Activated naive CD4-positive, alpha-beta T cell treated with anti-CD3 and anti-CD28 coated beads for 36 hours (primary cell): ENCODE data around the gene LIME1. TPM values are rescaled to one million over a fixed set of nuclear protein-coding genes. Genes with fewer than 3 reads are reported as not detected.
A peak's percentile ranks its signal among the peaks of the same experiment; 100 is the strongest.

ENCODE experiments used
- CTCF ChIA-PET: fragments of 350-600 bp; sonication (Branson Sonifier 250); formaldehyde crosslinking; loops from one replicate; lab custom pipeline; 2021; ENCODE audit warnings: antibody characterized with exemption; lab: Charles Lee
- DNase-seq: peaks from one replicate; pipeline ENCODE4 v3.0.0-alpha.2; 2020
- H3K27ac Mint-ChIP-seq: one replicate; pipeline ENCODE4 v1.8.0; 2021; ENCODE audit warnings: mild to moderate bottlenecking, mixed read lengths
- H3K27me3 Mint-ChIP-seq: one replicate; pipeline ENCODE4 v1.8.0; 2021; ENCODE audit warnings: low read depth, mixed read lengths
- H3K36me3 Mint-ChIP-seq: one replicate; pipeline ENCODE4 v1.8.0; 2021; ENCODE audit warnings: low read depth, mixed read lengths
- H3K4me1 Mint-ChIP-seq: one replicate; pipeline ENCODE4 v1.8.0; 2021; ENCODE audit warnings: low read depth, mixed read lengths
- H3K4me3 Mint-ChIP-seq: one replicate; pipeline ENCODE4 v1.8.0; 2021; ENCODE audit warnings: mild to moderate bottlenecking, moderate library complexity, mixed read lengths
- H3K9me3 Mint-ChIP-seq: one replicate; pipeline ENCODE4 v1.8.0; 2021; ENCODE audit warnings: mixed read lengths
- intact Hi-C: fragments of 100-400 bp; cut with micrococcal nuclease; formaldehyde crosslinking; loops from one replicate; pipeline ENCODE4 v1.15.1; 2023
- total RNA-seq, 2 experiments: library from RNA; stranded (reverse); gene quantifications; one replicate each; pipeline ENCODE4 v1.2.3, GENCODE V29; 2021

The LIME1 gene
- total RNA-seq, 2 experiments from 2014 or later = 3.1 to 4.1 TPM

DNA sequence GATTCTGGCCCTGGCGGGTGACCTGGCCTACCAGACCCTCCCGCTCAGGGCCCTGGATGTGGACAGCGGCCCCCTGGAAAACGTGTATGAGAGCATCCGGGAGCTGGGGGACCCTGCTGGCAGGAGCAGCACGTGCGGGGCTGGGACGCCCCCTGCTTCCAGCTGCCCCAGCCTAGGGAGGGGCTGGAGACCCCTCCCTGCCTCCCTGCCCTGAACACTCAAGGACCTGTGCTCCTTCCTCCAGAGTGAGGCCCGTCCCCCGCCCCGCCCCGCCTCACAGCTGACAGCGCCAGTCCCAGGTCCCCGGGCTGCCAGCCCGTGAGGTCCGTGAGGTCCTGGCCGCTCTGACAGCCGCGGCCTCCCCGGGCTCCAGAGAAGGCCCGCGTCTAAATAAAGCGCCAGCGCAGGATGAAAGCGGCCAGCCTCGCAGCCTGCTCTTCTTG is 2.2 kb downstream of the LIME1 start:
- H3K27ac Mint-ChIP-seq = no peak overlapping the region
- intact Hi-C loops = loop anchor here (5.0 kb wide), 2 partner anchors 111 to 339 kb away; partner anchors contain the start of genes GMEB2 and RGS19
- H3K9me3 Mint-ChIP-seq = no peaks in the 10 kb centered on the region
- H3K4me3 Mint-ChIP-seq = peak overlapping the region; percentile 21
- DNase-seq = peak; percentile 34
- peaks cover 24% of the 10 kb centered on the region for H3K4me1 Mint-ChIP-seq
- CTCF ChIA-PET = no interaction called here
- H3K27me3 Mint-ChIP-seq = no peaks in the 10 kb centered on the region
- H3K36me3 Mint-ChIP-seq = peaks cover 10% of the 10 kb centered on the region

DNA sequence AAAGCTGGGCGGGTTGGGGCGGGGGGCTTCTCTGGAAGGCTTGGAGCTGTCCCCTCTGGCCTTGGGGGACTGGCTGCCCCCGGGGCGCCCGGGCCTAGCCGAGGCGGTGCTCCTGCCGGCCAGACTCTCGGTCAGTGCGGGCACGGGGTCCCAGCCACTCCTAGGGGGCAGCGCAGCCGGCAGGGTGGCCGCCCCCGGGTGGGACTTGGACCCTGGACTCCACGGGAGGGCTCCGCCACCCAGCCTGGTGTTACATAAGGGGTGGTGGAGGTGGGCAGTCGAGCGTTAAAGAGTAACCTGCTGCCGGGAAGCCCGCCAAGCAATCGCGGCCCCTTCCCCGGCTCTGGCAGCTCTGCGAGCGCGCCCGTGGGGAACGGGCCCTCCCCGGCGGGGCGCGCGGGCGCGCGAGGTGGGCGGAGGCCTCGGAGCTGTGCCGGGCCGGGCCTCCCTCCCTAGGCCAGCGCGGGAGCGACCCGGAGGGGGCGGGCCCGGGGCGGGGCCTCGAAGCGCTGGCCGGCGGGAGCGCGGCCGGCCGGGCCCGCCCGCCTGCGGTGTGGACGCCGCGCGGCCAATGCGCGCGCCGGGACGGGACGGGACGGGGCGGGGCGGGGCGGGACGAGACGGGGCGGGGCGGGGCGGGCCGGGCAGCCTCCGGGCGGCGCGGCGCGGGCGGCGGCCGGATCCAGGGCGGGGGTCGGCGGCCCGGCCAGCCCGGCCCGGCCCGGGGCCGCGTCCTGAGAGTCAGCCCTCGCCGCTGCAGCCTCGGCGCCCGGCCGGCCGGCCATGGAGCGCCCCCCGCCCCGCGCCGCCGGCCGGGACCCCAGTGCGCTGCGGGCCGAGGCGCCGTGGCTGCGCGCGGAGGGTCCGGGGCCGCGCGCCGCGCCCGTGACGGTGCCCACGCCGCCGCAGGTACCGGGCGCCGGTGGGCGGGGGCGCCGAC is 2.9 kb downstream of the LIME1 start, which contains the start of gene SLC2A4RG:
SLC2A4RG (plus strand) TSS at position 647 of the 940 bp plus-strand sequence; CDS start at position 784, 137 bp downstream.
- Mint-ChIP-seq H3K27me3 (no peaks in the 10 kb centered on the region), H3K9me3 (no peaks in the 10 kb centered on the region), H3K4me3 (peak within 1 kb of the TSS; percentile 50), H3K27ac (no peak within 1 kb of the TSS), H3K36me3 (peaks cover 7% of the 10 kb centered on the region), H3K4me1 (peaks cover 22% of the 10 kb centered on the region)
- CTCF ChIA-PET = no interaction called here
- peak; percentile 58 for DNase-seq
- intact Hi-C loops = loop anchor here (5.0 kb wide), 2 partner anchors 112 to 338 kb away; partner anchors contain the start of genes GMEB2 and RGS19

DNA sequence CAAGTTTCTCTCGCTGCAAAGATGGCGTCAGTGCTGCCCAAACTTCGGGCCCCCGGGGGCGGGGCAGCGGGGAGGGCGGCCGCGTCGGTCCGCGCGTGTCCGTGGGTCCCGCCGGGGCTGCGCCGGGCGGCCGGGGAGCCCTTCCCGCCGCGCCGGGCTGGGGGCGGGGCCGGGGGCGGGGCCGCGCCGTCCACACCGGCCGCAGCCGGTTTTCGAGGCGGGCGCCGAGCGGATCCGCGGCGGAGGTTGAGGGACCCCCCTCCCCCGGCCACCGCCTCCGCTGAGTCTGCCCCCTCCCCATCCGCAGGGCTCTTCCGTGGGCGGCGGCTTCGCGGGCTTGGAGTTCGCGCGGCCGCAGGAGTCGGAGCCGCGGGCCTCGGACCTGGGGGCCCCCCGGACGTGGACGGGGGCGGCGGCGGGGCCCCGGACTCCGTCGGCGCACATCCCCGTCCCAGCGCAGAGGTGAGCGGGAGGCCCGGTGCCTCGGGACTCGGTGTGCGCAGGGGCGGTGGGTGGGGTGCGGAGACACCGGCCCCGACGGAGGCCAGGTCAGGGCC is 3.7 kb downstream of the LIME1 start:
- Mint-ChIP-seq H3K4me1 (peaks cover 22% of the 10 kb centered on the region), H3K27ac (no peak overlapping the region), H3K27me3 (no peaks in the 10 kb centered on the region), H3K4me3 (peak overlapping the region; percentile 50), H3K9me3 (no peaks in the 10 kb centered on the region), H3K36me3 (peaks cover 7% of the 10 kb centered on the region)
- peak; percentile 40 for DNase-seq
- CTCF ChIA-PET = interaction anchor here (0.9 to 1.6 kb wide), 3 partner anchors 10 to 89 kb away, joined by 3 to 5 read pairs (median 3); partner anchors contain the start of genes ARFRP1 and ZGPAT
- intact Hi-C loops = no loop called here

DNA sequence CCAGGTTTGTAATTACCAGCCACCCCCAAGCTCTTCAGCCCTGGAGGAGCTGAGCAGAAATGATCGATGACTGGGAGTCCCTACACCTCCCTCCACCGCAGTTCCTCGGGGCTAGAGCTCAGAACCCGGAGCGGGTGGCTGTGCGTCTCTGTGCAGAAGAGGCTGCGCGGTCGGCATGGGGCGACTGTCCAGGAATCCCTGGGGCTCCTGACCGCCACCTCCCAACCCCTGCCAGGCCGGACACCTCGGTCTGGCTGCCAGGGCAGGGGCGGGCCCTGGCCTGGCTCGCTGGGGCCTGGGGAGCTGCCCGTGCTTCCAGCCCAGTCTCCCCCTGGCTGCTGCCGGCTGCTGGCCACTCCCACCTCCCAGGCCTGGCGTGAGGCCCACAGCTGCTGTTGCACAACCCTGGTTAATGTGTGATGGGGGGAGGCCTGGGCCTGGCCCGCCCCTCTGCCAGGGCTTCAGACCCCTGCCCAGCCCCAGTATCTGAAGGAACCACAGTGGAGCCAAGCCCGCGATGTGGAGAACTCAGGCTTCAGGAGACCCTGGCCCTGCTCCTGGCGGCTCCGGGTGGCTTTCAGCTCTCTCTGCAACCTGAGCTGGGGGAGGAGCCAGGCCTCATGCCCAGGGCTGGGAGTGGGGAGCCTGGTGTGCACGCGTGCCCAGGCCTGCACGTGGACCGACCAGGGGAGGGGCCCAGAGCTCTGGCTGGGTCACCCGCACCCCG is 4.3 kb downstream of the LIME1 start:
- H3K9me3 Mint-ChIP-seq = no peaks in the 10 kb centered on the region

DNA sequence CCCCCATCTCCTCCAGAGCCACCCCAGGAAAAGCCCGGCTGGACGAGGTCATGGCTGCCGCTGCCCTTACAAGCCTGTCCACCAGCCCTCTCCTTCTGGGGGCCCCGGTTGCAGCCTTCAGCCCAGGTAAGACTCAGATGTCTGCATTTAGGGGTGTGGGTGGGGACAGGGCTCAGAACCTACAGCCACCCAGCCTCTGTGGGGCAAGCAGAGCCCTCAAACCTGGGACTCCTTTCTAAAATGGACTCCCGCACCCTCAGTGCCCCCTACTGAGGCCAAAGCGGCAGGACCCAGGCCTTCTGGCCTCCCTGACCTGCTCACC is 4.9 kb downstream of the LIME1 start:
- Mint-ChIP-seq H3K9me3 (no peaks in the 10 kb centered on the region), H3K36me3 (no peaks in the 10 kb centered on the region), H3K27ac (no peak overlapping the region), H3K4me3 (peak overlapping the region; percentile 45), H3K27me3 (no peaks in the 10 kb centered on the region), H3K4me1 (peaks cover 15% of the 10 kb centered on the region)
- CTCF ChIA-PET = interaction anchor here (0.9 to 1.6 kb wide), 4 partner anchors 9 to 88 kb away, joined by 3 to 5 read pairs (median 4); partner anchors contain the start of genes ARFRP1 and ZGPAT
- intact Hi-C loops = no loop called here
- DNase-seq = no peak

More for the DNA sequence above, 4.3 kb downstream of the LIME1 start:
- CTCF ChIA-PET = interaction anchor here (0.9 to 1.6 kb wide), 4 partner anchors 10 to 88 kb away, joined by 3 to 5 read pairs (median 4); partner anchors contain the start of genes ARFRP1 and ZGPAT
- H3K4me3 Mint-ChIP-seq = peak overlapping the region; percentile 50
- H3K27ac Mint-ChIP-seq = no peak overlapping the region
- H3K4me1 Mint-ChIP-seq = peaks cover 20% of the 10 kb centered on the region
- DNase-seq = peak; percentile 31
- peaks cover 4% of the 10 kb centered on the region for H3K36me3 Mint-ChIP-seq
- intact Hi-C loops = no loop called here
- no peaks in the 10 kb centered on the region for H3K27me3 Mint-ChIP-seq

DNA sequence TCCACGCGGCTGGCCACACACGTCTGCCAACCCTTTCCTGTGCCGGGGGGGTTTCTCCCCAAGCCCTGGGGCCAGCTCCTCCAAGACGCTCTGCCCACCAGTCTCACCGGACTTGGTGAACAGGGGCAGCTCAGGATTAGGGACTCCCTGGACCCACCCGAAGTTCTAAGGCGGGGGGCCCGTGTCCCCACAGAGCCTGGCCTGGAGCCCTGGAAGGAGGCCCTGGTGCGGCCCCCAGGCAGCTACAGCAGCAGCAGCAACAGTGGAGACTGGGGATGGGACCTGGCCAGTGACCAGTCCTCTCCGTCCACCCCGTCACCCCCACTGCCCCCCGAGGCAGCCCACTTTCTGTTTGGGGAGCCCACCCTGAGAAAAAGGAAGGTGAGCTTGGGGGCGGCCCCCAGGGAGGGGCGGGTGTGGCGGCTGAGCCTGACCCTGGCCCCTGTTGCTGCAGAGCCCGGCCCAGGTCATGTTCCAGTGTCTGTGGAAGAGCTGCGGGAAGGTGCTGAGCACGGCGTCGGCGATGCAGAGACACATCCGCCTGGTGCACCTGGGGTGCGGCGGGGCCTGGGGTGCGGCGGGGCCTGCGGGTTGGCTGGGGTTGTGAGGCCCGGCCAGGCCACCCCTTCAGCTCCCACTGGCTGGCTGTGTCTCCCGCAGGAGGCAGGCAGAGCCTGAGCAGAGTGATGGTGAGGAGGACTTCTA is 5.4 kb downstream of the LIME1 start:
- no peaks in the 10 kb centered on the region for H3K9me3 Mint-ChIP-seq
- intact Hi-C loops = no loop called here

DNA sequence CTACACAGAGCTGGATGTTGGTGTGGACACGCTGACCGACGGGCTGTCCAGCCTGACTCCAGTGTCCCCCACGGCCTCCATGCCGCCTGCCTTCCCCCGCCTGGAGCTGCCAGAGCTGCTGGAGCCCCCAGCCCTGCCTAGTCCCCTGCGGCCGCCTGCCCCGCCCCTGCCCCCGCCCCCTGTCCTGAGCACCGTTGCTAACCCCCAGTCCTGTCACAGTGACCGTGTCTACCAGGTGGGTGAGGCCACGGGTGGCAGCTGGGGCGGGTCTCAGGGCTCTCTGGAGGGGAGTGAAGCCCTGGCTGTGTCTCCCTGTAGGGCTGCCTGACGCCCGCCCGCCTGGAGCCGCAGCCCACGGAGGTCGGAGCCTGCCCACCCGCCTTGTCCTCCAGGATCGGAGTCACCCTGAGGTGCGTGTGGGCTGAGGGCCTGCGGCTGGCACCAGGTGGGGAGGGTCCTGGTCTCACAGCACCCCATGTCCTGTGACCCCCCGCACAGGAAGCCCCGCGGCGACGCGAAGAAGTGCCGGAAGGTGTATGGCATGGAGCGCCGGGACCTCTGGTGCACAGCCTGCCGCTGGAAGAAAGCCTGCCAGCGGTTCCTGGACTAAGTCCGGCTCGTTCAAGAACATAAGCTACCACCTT is 6.0 kb downstream of the LIME1 start:
- Mint-ChIP-seq H3K4me1 (peaks cover 4% of the 10 kb centered on the region), H3K27ac (no peak overlapping the region), H3K9me3 (no peaks in the 10 kb centered on the region), H3K4me3 (no peak overlapping the region), H3K36me3 (no peaks in the 10 kb centered on the region), H3K27me3 (no peaks in the 10 kb centered on the region)
- CTCF ChIA-PET = interaction anchor here (0.9 kb wide), 1 partner anchor 36 kb away, joined by 3 read pairs; no protein-coding TSS in a partner anchor
- DNase-seq = no peak
- intact Hi-C loops = no loop called here

More for the DNA sequence above, 5.4 kb downstream of the LIME1 start:
- no peak for DNase-seq
- no peaks in the 10 kb centered on the region for H3K36me3 Mint-ChIP-seq
- CTCF ChIA-PET = interaction anchor here (0.9 to 1.6 kb wide), 3 partner anchors 35 to 87 kb away, joined by 3 to 4 read pairs (median 3); no protein-coding TSS in a partner anchor
- H3K27ac Mint-ChIP-seq = no peak overlapping the region
- peaks cover 10% of the 10 kb centered on the region for H3K4me1 Mint-ChIP-seq
- no peak overlapping the region for H3K4me3 Mint-ChIP-seq
- H3K27me3 Mint-ChIP-seq = no peaks in the 10 kb centered on the region

DNA sequence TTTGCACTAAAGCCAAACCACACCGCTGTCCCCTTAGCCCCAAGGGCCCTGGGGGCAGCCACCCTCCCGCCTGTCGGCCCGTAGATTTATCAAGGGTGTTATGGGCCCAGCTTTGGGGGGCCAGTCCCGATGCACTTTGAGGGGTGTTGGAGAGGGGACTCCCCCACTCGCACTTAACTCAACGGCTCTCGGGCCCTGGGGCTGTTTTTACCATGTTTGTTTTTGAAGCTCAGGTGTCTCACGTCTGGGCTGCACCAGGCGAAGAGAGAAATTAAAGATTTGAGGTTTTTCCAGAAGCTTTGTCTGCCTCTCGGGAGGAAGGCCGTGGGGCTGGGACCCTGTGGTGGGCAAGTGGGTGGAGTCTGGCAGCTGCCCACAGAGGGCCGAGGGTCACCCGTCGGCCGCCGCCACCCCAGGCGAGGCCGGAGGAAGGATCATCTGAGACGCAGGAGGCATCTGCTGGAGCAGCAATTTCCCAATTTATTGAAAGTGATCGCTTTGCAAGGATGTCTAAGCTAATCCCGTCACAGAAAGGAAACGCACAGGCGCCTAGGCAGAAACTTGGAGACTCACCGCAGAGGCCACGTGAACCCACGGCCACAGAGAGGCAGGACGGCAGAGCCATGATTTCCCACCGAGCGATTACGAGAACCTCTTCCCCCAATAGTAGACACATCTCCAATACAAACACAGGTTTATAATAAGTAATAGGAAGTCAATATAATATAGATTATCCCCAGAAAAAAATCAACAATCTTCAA is 6.9 kb downstream of the LIME1 start:
- CTCF ChIA-PET = no interaction called here
- Mint-ChIP-seq H3K27ac (no peak overlapping the region), H3K9me3 (no peaks in the 10 kb centered on the region), H3K27me3 (no peaks in the 10 kb centered on the region), H3K36me3 (no peaks in the 10 kb centered on the region), H3K4me3 (no peak overlapping the region), H3K4me1 (peaks cover 1% of the 10 kb centered on the region)
- DNase-seq = no peak
- intact Hi-C loops = no loop called here

DNA sequence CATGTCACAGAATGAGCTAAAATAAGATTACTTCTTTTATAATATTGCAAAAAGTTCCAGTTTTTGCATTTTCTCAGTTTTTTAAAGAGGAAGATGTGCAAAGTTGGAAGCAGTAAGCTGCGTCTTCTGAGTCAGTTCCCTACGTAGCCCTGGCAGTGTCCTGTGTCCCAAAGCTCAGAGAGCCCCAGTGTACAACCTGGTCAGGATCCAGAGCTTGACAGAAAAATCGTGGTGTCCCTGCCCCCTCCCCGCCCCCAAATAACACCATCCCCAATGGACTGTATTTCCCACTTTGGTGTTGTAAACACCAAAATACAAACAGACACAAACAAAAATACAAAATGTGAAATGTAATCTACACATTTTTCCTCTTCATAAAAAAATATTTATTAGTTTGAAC is 7.7 kb downstream of the LIME1 start:
- Mint-ChIP-seq H3K27ac (no peak overlapping the region), H3K4me1 (no peaks in the 10 kb centered on the region), H3K4me3 (no peak overlapping the region), H3K9me3 (no peaks in the 10 kb centered on the region), H3K27me3 (no peaks in the 10 kb centered on the region), H3K36me3 (no peaks in the 10 kb centered on the region)
- intact Hi-C loops = no loop called here
- DNase-seq = no peak
- CTCF ChIA-PET = no interaction called here

DNA sequence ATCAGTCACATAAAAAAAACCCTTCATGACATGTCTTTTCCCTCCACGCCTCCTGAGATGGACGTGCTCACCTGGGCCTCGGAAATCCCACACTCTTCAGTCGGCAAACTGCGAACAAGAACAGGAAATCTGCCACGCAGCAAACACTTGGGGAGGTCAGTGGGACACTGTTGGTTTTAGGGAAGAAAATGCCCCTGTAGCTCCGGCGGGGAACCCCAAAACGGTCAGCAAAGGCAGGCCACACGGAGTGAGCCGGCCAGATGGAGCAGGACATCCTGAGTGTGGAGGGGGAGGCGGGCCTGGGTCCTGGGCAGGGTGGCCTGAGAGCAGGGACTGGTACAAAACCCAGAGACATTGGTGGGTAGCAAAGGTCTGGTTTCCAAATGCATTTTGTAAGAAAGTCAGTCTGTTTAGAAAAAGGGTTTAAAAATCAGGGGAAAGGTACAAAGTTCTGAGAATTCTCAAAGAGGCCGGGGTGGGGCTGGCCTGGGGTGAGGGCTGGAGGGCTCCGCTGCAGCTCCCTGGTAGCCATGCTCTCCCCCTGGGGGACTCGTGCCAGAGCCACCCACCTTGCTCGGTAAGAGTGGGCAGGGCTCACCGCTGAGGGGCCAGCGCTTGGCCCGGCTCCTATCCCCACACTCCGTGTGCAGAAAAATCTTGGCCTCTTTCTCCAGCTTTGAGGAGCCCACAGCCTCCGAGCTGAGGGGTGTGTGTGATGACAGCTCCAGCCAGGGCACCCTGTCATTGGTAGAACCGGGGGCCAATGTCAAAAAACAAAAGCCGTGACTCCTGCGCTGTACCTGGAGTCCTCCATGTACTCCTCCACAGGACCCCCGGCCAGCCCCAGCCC is 8.3 kb downstream of the LIME1 start:
- no peaks in the 10 kb centered on the region for H3K27me3 Mint-ChIP-seq
- H3K4me3 Mint-ChIP-seq = no peak overlapping the region
- intact Hi-C loops = no loop called here
- CTCF ChIA-PET = interaction anchor here (0.6 to 0.9 kb wide), 2 partner anchors 38 to 498 kb away, joined by 3 read pairs; no protein-coding TSS in a partner anchor
- no peak for DNase-seq
- no peak overlapping the region for H3K27ac Mint-ChIP-seq
- peaks cover 2% of the 10 kb centered on the region for H3K4me1 Mint-ChIP-seq
- no peaks in the 10 kb centered on the region for H3K9me3 Mint-ChIP-seq
- no peaks in the 10 kb centered on the region for H3K36me3 Mint-ChIP-seq
